IPS-18a (cell line): Measurements from ENCODE around the gene FERMT1.

Experiments
- H3K27ac ChIP-seq: one replicate; pipeline ENCODE4 v1.5.1; 2013; ENCODE audit warnings: low read length
- H3K27me3 ChIP-seq: one replicate; pipeline ENCODE4 v1.6.1; 2013; ENCODE audit warnings: mild to moderate bottlenecking, low read length; ENCODE audit not compliant: control insufficient read depth, insufficient read depth
- H3K36me3 ChIP-seq: one replicate; pipeline ENCODE4 v1.6.1; 2013; ENCODE audit warnings: low read depth, low read length; ENCODE audit not compliant: control insufficient read depth
- H3K4me1 ChIP-seq: one replicate; pipeline ENCODE4 v1.6.1; 2013; ENCODE audit warnings: low read depth, low read length; ENCODE audit not compliant: control insufficient read depth
- H3K4me3 ChIP-seq: one replicate; pipeline ENCODE4 v1.5.1; 2013; ENCODE audit warnings: low read length
- H3K9ac ChIP-seq: one replicate; pipeline ENCODE4 v1.6.1; 2013; ENCODE audit warnings: mild to moderate bottlenecking, low read length, moderate library complexity
- H3K9me3 ChIP-seq: one replicate; pipeline ENCODE4 v1.6.1; 2013; ENCODE audit warnings: low read depth, low read length; ENCODE audit not compliant: control insufficient read depth

FERMT1 gene

GRCh38 chr20:6048391-6048790 is 74.4 kb downstream of the FERMT1 start:
- Histone ChIP-seq H3K27ac (no peak overlapping the region), H3K27me3 (peaks cover 37% of the 10 kb centered on the region), H3K36me3 (no peaks in the 10 kb centered on the region), H3K9ac (no peak overlapping the region), H3K4me3 (no peak overlapping the region), H3K9me3 (no peaks in the 10 kb centered on the region), H3K4me1 (no peaks in the 10 kb centered on the region)

DNA sequence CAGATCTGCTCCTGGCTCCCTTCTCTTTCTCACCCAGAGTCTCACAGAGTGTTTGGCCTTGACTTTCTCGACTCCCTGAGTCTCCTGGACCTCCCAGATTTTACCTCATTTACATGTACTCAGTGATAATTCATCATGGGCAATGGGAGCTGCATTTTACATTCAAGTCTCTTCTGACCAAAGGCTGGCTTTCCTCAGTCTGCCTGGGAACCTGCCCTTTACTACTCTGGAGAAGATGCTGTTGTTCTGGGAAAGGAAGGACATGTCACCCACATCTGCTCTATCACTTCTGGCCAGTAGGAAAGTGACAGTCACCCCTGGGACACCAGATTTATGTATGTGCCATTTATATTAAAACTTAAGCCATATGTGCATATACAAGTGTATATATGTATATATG is 76.4 kb downstream of the FERMT1 start:
- no peak overlapping the region for H3K4me3 ChIP-seq
- H3K4me1 ChIP-seq = no peaks in the 10 kb centered on the region
- no peak overlapping the region for H3K9ac ChIP-seq
- no peaks in the 10 kb centered on the region for H3K36me3 ChIP-seq
- H3K27ac ChIP-seq = no peak overlapping the region
- no peaks in the 10 kb centered on the region for H3K9me3 ChIP-seq
- peaks cover 18% of the 10 kb centered on the region for H3K27me3 ChIP-seq

- Histone ChIP-seq H3K4me1 (no peaks in the 10 kb centered on the region), H3K27ac (no peak overlapping the region), H3K9me3 (no peaks in the 10 kb centered on the region), H3K9ac (no peak overlapping the region), H3K27me3 (peaks cover 9% of the 10 kb centered on the region), H3K36me3 (peaks cover 4% of the 10 kb centered on the region), H3K4me3 (no peak overlapping the region)
Measured at GRCh38 chr20:6045566-6045965, 77.3 kb downstream of the FERMT1 start.

GRCh38 chr20:6044115-6044514 is 78.7 kb downstream of the FERMT1 start:
- H3K27ac ChIP-seq = no peak overlapping the region
- H3K9ac ChIP-seq = no peak overlapping the region
- no peaks in the 10 kb centered on the region for H3K9me3 ChIP-seq
- H3K4me1 ChIP-seq = no peaks in the 10 kb centered on the region
- peaks cover 10% of the 10 kb centered on the region for H3K36me3 ChIP-seq
- H3K27me3 ChIP-seq = no peaks in the 10 kb centered on the region
- H3K4me3 ChIP-seq = no peak overlapping the region

DNA sequence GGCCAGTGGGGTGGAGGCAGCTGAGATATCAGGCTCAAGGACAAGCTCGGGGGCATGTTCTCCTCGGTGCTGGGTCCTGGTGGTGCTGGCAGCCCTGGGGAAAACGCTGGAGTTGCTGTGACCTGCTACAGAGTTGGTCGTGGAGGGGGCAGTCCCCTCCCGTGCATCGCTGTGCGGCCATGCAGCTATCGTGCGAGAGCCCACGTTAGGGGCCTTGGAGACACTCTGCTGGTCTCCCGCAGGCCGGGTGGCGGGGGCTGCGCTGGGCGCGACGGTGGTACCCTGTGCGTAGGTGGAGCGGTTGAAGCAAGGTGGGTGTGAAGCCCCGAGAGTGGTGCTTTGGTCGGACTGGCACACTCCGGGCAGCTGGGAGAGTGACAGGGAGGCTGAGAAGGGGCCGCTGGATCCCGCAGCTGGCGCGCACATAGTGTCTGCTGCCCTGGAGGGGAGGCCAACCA is 81.0 kb downstream of the FERMT1 start:
- no peaks in the 10 kb centered on the region for H3K27me3 ChIP-seq
- peaks cover 21% of the 10 kb centered on the region for H3K36me3 ChIP-seq
- H3K9me3 ChIP-seq = no peaks in the 10 kb centered on the region

DNA sequence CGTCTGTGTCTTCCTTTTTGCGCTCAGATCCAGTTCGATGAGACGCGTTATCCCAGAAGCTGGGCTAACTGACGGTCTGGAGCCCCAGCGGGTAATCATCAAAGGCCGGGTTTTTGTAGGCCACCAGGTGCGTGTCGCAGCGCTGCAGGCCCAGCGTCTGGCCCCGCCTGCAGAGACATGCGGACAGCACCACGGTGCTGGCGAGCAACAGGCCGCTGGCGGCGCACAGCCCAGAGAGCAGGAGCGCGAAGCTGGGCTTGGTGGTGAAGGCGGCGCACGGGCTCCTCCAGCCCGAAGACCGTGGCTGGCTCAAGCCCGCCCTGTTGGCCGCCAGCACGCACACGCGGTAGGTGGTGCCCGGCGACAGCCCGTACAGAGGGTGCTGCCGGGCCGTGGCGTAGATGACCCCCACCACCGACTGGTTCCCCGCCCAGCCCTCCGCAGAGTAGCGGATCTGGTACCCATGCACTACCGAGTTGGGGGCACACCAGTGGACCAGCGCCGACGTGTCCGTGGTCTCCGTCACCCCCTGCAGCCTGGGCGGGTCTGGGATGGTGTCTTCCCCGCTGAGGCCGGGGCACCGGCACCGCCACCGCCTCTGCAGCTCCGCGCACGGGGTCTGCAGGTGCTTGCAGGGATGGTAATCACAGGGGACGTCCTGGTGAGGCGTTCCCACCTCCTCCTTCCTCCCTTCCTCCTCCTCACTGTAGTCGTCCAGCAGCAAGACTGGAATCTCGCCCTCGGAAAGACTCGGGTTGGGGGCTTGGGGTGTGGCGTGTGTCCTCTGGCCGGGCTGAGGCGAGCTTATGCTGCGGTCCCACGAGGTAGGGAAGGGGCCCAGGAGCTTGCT is 81.6 kb downstream of the FERMT1 start:
- Histone ChIP-seq H3K4me3 (no peak overlapping the region), H3K27ac (no peak overlapping the region), H3K9me3 (no peaks in the 10 kb centered on the region), H3K9ac (no peak overlapping the region), H3K4me1 (no peaks in the 10 kb centered on the region), H3K36me3 (peaks cover 27% of the 10 kb centered on the region), H3K27me3 (no peaks in the 10 kb centered on the region)

More for the DNA sequence above, 81.0 kb downstream of the FERMT1 start:
- H3K27ac ChIP-seq = no peak overlapping the region
- H3K4me1 ChIP-seq = no peaks in the 10 kb centered on the region
- H3K9ac ChIP-seq = no peak overlapping the region
- H3K4me3 ChIP-seq = no peak overlapping the region

DNA sequence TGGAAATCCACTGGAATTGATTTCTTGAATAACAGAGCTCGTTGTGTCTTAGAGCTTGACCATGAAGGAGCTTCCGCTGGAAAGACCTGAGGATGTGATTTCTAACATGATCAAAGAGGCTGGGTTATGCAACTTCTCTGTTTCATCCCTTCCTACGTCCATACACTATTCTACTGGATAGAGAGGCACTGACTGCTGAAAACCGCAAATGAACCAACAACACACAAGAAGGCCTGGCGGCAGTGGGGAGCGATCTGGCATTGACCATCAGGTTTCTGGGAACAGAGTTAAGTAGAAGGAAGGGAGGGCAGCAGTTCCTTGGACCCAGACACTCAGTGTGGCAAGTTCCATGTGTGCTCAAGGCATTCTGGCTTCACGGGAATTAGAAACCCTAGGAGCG is 82.3 kb downstream of the FERMT1 start:
- Histone ChIP-seq H3K4me1 (no peaks in the 10 kb centered on the region), H3K9ac (no peak overlapping the region), H3K27me3 (no peaks in the 10 kb centered on the region), H3K9me3 (no peaks in the 10 kb centered on the region), H3K4me3 (no peak overlapping the region), H3K36me3 (peaks cover 29% of the 10 kb centered on the region), H3K27ac (no peak overlapping the region)

DNA sequence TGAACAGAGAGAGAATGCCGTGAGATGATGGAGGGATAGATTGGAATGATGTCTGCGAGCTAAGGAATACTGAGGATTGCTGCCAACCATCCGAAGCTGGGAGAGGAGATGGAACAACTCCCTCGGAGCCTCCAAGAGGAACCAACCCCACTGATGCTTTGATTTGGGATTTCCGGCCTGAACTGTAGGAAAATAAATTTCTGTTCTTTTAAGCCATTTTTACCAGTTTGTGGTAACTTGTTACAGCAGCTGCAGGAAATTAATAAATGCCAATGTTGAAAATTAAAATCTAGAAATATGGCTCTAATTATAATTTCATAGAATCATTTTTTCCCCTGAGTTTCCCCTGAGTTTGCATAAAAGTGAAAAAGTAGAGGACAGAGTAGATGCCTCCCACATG is 83.1 kb downstream of the FERMT1 start:
- Histone ChIP-seq H3K27me3 (no peaks in the 10 kb centered on the region), H3K9me3 (no peaks in the 10 kb centered on the region), H3K4me1 (no peaks in the 10 kb centered on the region), H3K4me3 (no peak overlapping the region), H3K36me3 (peaks cover 32% of the 10 kb centered on the region), H3K9ac (no peak overlapping the region), H3K27ac (no peak overlapping the region)

- no peaks in the 10 kb centered on the region for H3K4me1 ChIP-seq
- peaks cover 41% of the 10 kb centered on the region for H3K36me3 ChIP-seq
- no peaks in the 10 kb centered on the region for H3K9me3 ChIP-seq
- H3K27me3 ChIP-seq = no peaks in the 10 kb centered on the region
- no peak overlapping the region for H3K27ac ChIP-seq
- H3K4me3 ChIP-seq = no peak overlapping the region
- H3K9ac ChIP-seq = no peak overlapping the region
Measured at GRCh38 chr20:6038256-6038655, 84.6 kb downstream of the FERMT1 start.

- Histone ChIP-seq H3K27ac (no peak overlapping the region), H3K4me3 (no peak overlapping the region), H3K9me3 (no peaks in the 10 kb centered on the region), H3K36me3 (peaks cover 41% of the 10 kb centered on the region), H3K27me3 (no peaks in the 10 kb centered on the region), H3K4me1 (no peaks in the 10 kb centered on the region), H3K9ac (no peak overlapping the region)
Measured at GRCh38 chr20:6037082-6037481, 85.7 kb downstream of the FERMT1 start.

DNA sequence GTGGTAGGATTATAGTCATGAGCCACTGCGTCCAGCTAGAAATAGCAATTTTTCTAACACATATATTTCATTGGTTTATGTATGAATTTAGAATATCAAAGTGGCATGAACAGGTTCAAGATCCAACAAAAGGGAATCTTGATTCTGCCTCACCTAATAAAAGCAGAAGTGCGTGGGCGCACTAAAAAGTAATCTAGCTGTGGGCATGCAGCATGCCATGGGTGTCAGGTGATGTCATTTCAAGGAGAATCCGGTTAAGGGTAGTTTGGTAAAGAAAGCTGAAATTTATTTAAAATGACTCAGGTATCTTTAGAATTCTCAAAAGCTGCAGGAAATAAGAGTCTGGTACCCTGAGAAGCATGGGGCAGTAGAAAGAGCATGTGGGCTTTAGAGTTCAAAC is 86.6 kb downstream of the FERMT1 start:
- Histone ChIP-seq H3K9me3 (no peaks in the 10 kb centered on the region), H3K4me3 (no peak overlapping the region), H3K27ac (no peak overlapping the region), H3K27me3 (no peaks in the 10 kb centered on the region), H3K36me3 (peaks cover 44% of the 10 kb centered on the region), H3K4me1 (no peaks in the 10 kb centered on the region), H3K9ac (no peak overlapping the region)
